ENCODE data around the gene RBFOX1.

Gene RBFOX1

GRCh38 chr16:7512503-7512902, 179.9 kb downstream of the RBFOX1 start:
- TF ChIP-seq CTCF (IDR thresholded peaks at IDR 0.05; ENCODE audit: low read depth, low read length): no peak
- DNase-seq (ENCODE audit: low read depth in 2 of 2): no peak
- no peak overlapping the region for H3K4me3 ChIP-seq (replicated peaks in 1 of 2; ENCODE audit: low read depth in 2 of 2, low read length in 2 of 2)

GRCh38 chr16:7513429-7513828, 180.8 kb downstream of the RBFOX1 start:
- no peak for DNase-seq (ENCODE audit: low read depth in 2 of 2)
- TF ChIP-seq CTCF (IDR thresholded peaks at IDR 0.05; ENCODE audit: low read depth, low read length): no peak
- no peak overlapping the region for H3K4me3 ChIP-seq (replicated peaks in 1 of 2; ENCODE audit: low read depth in 2 of 2, low read length in 2 of 2)

- H3K4me3 ChIP-seq (replicated peaks in 1 of 2; ENCODE audit: low read depth in 2 of 2, low read length in 2 of 2): no peak overlapping the region
- no peak for TF ChIP-seq CTCF (IDR thresholded peaks at IDR 0.05; ENCODE audit: low read depth, low read length)
- no peak for DNase-seq (ENCODE audit: low read depth in 2 of 2)
These were observed 182.9 kb downstream of the RBFOX1 start for GRCh38 chr16:7515543-7515942.

- no peak for DNase-seq (ENCODE audit: low read depth in 2 of 2)
- H3K4me3 ChIP-seq (replicated peaks in 1 of 2; ENCODE audit: low read depth in 2 of 2, low read length in 2 of 2): no peak overlapping the region
- no peak for TF ChIP-seq CTCF (IDR thresholded peaks at IDR 0.05; ENCODE audit: low read depth, low read length)
These were observed 184.9 kb downstream of the RBFOX1 start for GRCh38 chr16:7517496-7517895.

- no peak for TF ChIP-seq CTCF (IDR thresholded peaks at IDR 0.05; ENCODE audit: low read depth, low read length)
- no peak for DNase-seq (ENCODE audit: low read depth in 2 of 2)
- H3K4me3 ChIP-seq (replicated peaks in 1 of 2; ENCODE audit: low read depth in 2 of 2, low read length in 2 of 2): no peak overlapping the region
These were observed 185.5 kb downstream of the RBFOX1 start for GRCh38 chr16:7518158-7518557.

GRCh38 chr16:7521834-7522233, 189.2 kb downstream of the RBFOX1 start:
- TF ChIP-seq CTCF (IDR thresholded peaks at IDR 0.05; ENCODE audit: low read depth, low read length): no peak
- DNase-seq (ENCODE audit: low read depth in 2 of 2): no peak

GRCh38 chr16:7524419-7524818, 191.8 kb downstream of the RBFOX1 start:
- DNase-seq (ENCODE audit: low read depth in 2 of 2): no peak

More at GRCh38 chr16:7521834-7522233, 189.2 kb downstream of the RBFOX1 start:
- no peak overlapping the region for H3K4me3 ChIP-seq (replicated peaks in 1 of 2; ENCODE audit: low read depth in 2 of 2, low read length in 2 of 2)

More at GRCh38 chr16:7524419-7524818, 191.8 kb downstream of the RBFOX1 start:
- TF ChIP-seq CTCF (IDR thresholded peaks at IDR 0.05; ENCODE audit: low read depth, low read length): no peak
- no peak overlapping the region for H3K4me3 ChIP-seq (replicated peaks in 1 of 2; ENCODE audit: low read depth in 2 of 2, low read length in 2 of 2)
